Panc1 (cell line): ENCODE measurements around the gene PGAM5. TPM values are rescaled to one million over a fixed set of nuclear protein-coding genes. Genes with fewer than 3 reads are reported as not detected.

Experiments
- ATAC-seq: fragments of 200-7000 bp; cut with Tn5 transposase; 2 replicates; pipeline ENCODE4 v1.9.1; 2020; ENCODE audit warnings: mild to moderate bottlenecking, moderate library complexity
- BruUV-seq: library from RNA; stranded (reverse); fragments of 400-500 nt; replicated peaks from 2 replicates; lab custom pipeline; 2021; lab: Mats Ljungman, UMichigan
- CTCF ChIA-PET: fragments of 300-600 bp; sonication (Branson Sonifier 250); formaldehyde crosslinking; loops from one replicate; lab custom pipeline; 2022; ENCODE audit warnings: antibody characterized with exemption; lab: Charles Lee
- POLR2A ChIA-PET: fragments of 300-600 bp; sonication (Branson Sonifier 250); formaldehyde crosslinking; loops from one replicate; lab custom pipeline; 2022; ENCODE audit warnings: antibody characterized with exemption; lab: Charles Lee
- DNase-seq: peaks from one replicate; pipeline ENCODE4 v3.0.0-alpha.2; 2010; ENCODE audit warnings: low read depth, low spot score
- H3K27ac ChIP-seq: 2 replicates; pipeline ENCODE4 v1.5.1; 2011; ENCODE audit warnings: mild to moderate bottlenecking, low read length, inconsistent platforms
- H3K27me3 ChIP-seq: fragments of 200-500 bp; sonication (Bioruptor generic); 2 replicates; pipeline ENCODE4 v1.6.0; 2014; ENCODE audit warnings: low read length, inconsistent platforms; ENCODE audit not compliant: control insufficient read depth, insufficient read depth
- H3K36me3 ChIP-seq: fragments of 200-500 bp; sonication (Bioruptor generic); 2 replicates; pipeline ENCODE4 v1.5.1; 2014; ENCODE audit warnings: inconsistent platforms, mild to moderate bottlenecking, low read length, moderate library complexity; ENCODE audit not compliant: control insufficient read depth, insufficient read depth
- H3K4me1 ChIP-seq: 2 replicates; pipeline ENCODE4 v1.5.1; 2011; ENCODE audit warnings: inconsistent platforms, mild to moderate bottlenecking, low read length, moderate library complexity; ENCODE audit not compliant: control insufficient read depth, insufficient read depth
- H3K4me3 ChIP-seq, 2 experiments: 2 replicates each; pipeline ENCODE4 v1.5.1; 2011 to 2012; ENCODE audit warnings: low read depth in 2 of 2, low read length in 2 of 2, mild to moderate bottlenecking in 2 of 2, inconsistent platforms in 1 of 2, moderate library complexity in 1 of 2
- H3K9me3 ChIP-seq: fragments of 200-500 bp; sonication (Bioruptor generic); 2 replicates; pipeline ENCODE4 v1.5.1; 2014; ENCODE audit warnings: low read depth, mild to moderate bottlenecking, inconsistent platforms, low read length, moderate library complexity; ENCODE audit not compliant: control insufficient read depth, insufficient read depth
- CTCF ChIP-seq: fragments of 450-650 bp; IDR thresholded peaks from 2 replicates; pipeline ENCODE4 v1.5.1; 2017; ENCODE audit warnings: mild to moderate bottlenecking
- POLR2AphosphoS5 ChIP-seq: IDR thresholded peaks from 2 replicates; pipeline ENCODE4 v1.6.1; 2012; ENCODE audit warnings: mild to moderate bottlenecking, low read depth, low read length, moderate library complexity
- REST ChIP-seq, 2 experiments: IDR thresholded peaks; 2 replicates each; pipeline ENCODE4 v1.6.1; 2011 to 2012; ENCODE audit warnings: low read depth in 2 of 2, control low read depth in 1 of 2, low read length in 1 of 2, mild to moderate bottlenecking in 1 of 2, moderate library complexity in 1 of 2; ENCODE audit not compliant: insufficient read depth in 1 of 2
- SIN3A ChIP-seq: IDR thresholded peaks from 2 replicates; pipeline ENCODE4 v1.6.1; 2012; ENCODE audit warnings: low read depth, mild to moderate bottlenecking, low read length, moderate library complexity, borderline replicate concordance; ENCODE audit not compliant: insufficient read depth
- TCF7L2 ChIP-seq: IDR thresholded peaks from 2 replicates; pipeline ENCODE4 v1.6.1; 2011; ENCODE audit warnings: mild to moderate bottlenecking, low read depth, low read length, inconsistent platforms
- in situ Hi-C: cut with HindIII; loops from 2 replicates; pipeline ENCODE4 v1.10.0; 2016; ENCODE audit warnings: low sequenced_read_pairs, low pct_unique_long_range_greater_than_20kb
- intact Hi-C: fragments of 100-400 bp; cut with micrococcal nuclease; formaldehyde crosslinking; loops from one replicate; pipeline ENCODE4 v1.10.0; 2022; ENCODE audit not compliant: unreplicated experiment
- total RNA-seq: library from RNA; stranded (reverse); gene quantifications from one replicate; pipeline ENCODE4 v1.2.1, GENCODE V29; 2021; ENCODE audit not compliant: unreplicated experiment

The PGAM5 gene
- total RNA-seq, 1 experiment from 2014 or later: 116 TPM

- intact Hi-C loops (no loop called here), in situ Hi-C loops (no loop called here)
- H3K4me1 ChIP-seq: no peaks in the 10 kb centered on the region
- ChIA-PET CTCF (no interaction called here), POLR2A (no interaction called here)
- H3K4me3 ChIP-seq: no peak overlapping the region
- H3K9me3 ChIP-seq: no peaks in the 10 kb centered on the region
- DNase-seq: no peak
- peaks cover 2% of the 10 kb centered on the region; the same call in 1 of the 2 replicates for H3K36me3 ChIP-seq
- 0 out of 4 replicates have a peak, but pooled peaks of 1 of the 2 experiments have one; percentile 10 for TF ChIP-seq REST (IDR thresholded peaks at IDR 0.05; ENCODE audit: insufficient read depth in 1 of 2, low read depth in 2 of 2, low read length in 1 of 2)
- no peak for TF ChIP-seq SIN3A
- TF ChIP-seq TCF7L2: no peak
- TF ChIP-seq CTCF: no peak
- TF ChIP-seq POLR2AphosphoS5: no peak
- ATAC-seq: no peak
- BruUV-seq: no TSS peak
- H3K27me3 ChIP-seq: no peaks in the 10 kb centered on the region
- no peak overlapping the region for H3K27ac ChIP-seq
Measured at GRCh38 chr12:132673288-132674179, 37.1 kb upstream of the PGAM5 start.

GRCh38 chr12:132674561-132674960, 36.1 kb upstream of the PGAM5 start:
- no peak overlapping the region for H3K4me3 ChIP-seq
- no peak overlapping the region for H3K27ac ChIP-seq
- H3K36me3 ChIP-seq: peaks cover 4% of the 10 kb centered on the region; the same call in 1 of the 2 replicates
- no peaks in the 10 kb centered on the region for H3K4me1 ChIP-seq
- H3K27me3 ChIP-seq: no peaks in the 10 kb centered on the region
- ChIA-PET CTCF (no interaction called here), POLR2A (no interaction called here)
- in situ Hi-C loops: no loop called here
- intact Hi-C loops: no loop called here
- ATAC-seq (no peak), DNase-seq (no peak)
- TF ChIP-seq POLR2AphosphoS5 (no peak), SIN3A (no peak), TCF7L2 (no peak), CTCF (no peak), REST (IDR thresholded peaks at IDR 0.05; ENCODE audit: insufficient read depth in 1 of 2, low read depth in 2 of 2, low read length in 1 of 2) (no peak)
- H3K9me3 ChIP-seq: no peaks in the 10 kb centered on the region
- BruUV-seq: no TSS peak
